GM18951 (cell line): ENCODE measurements around the gene KCNK3.

Experiments used
- POLR2A ChIP-seq: IDR thresholded peaks from 4 replicates; pipeline ENCODE4 v1.6.1; 2011; ENCODE audit warnings: mild to moderate bottlenecking; ENCODE audit not compliant: insufficient read length, insufficient read depth; ENCODE audit errors: extremely low read depth
- in situ Hi-C: fragments of 300-500 bp; cut with MboI; formaldehyde crosslinking; loops from one replicate; pipeline ENCODE4 v1.12.0; 2022; ENCODE audit warnings: low sequenced_read_pairs, mixed read lengths, inconsistent platforms; ENCODE audit not compliant: unreplicated experiment

Gene KCNK3

GRCh38 chr2:26692279-26692896 is at the start of gene KCNK3:
Gene KCNK3 (plus strand): TSS chr2:26692722. CDS start chr2:26692876, 154 bp downstream.
- no peak for TF ChIP-seq POLR2A
- in situ Hi-C loops: no loop called here

GRCh38 chr2:26644188-26644835 is 48.2 kb upstream of the KCNK3 start:
- in situ Hi-C loops: no loop called here
- no peak for TF ChIP-seq POLR2A

GRCh38 chr2:26645762-26646161 is 46.8 kb upstream of the KCNK3 start:
- in situ Hi-C loops: no loop called here

GRCh38 chr2:26646986-26647672 is 45.4 kb upstream of the KCNK3 start:
- TF ChIP-seq POLR2A: no peak
- in situ Hi-C loops: no loop called here

More at GRCh38 chr2:26645762-26646161, 46.8 kb upstream of the KCNK3 start:
- TF ChIP-seq POLR2A: no peak

GRCh38 chr2:26647981-26648380 is 44.5 kb upstream of the KCNK3 start:
- in situ Hi-C loops: no loop called here
- TF ChIP-seq POLR2A: no peak

- TF ChIP-seq POLR2A: no peak
- in situ Hi-C loops: no loop called here
These were observed 44.0 kb upstream of the KCNK3 start for GRCh38 chr2:26648516-26648915.

- in situ Hi-C loops: no loop called here
- no peak for TF ChIP-seq POLR2A
These were observed 43.2 kb upstream of the KCNK3 start for GRCh38 chr2:26649322-26649721.

- no peak for TF ChIP-seq POLR2A
- in situ Hi-C loops: no loop called here
These were observed 42.4 kb upstream of the KCNK3 start for GRCh38 chr2:26649992-26650712.

- no peak for TF ChIP-seq POLR2A
- in situ Hi-C loops: no loop called here
These were observed 41.6 kb upstream of the KCNK3 start for GRCh38 chr2:26650713-26651469.

- no peak for TF ChIP-seq POLR2A
These were observed 41.1 kb upstream of the KCNK3 start for GRCh38 chr2:26651470-26651771.

GRCh38 chr2:26651799-26652198 is 40.7 kb upstream of the KCNK3 start:
- in situ Hi-C loops: no loop called here
- no peak for TF ChIP-seq POLR2A

More at GRCh38 chr2:26651470-26651771, 41.1 kb upstream of the KCNK3 start:
- in situ Hi-C loops: no loop called here

- in situ Hi-C loops: no loop called here
- no peak for TF ChIP-seq POLR2A
These were observed 40.0 kb upstream of the KCNK3 start for GRCh38 chr2:26652361-26653041.
